ENCODE measurements around the gene TTLL11. TPM values are rescaled to one million over a fixed set of nuclear protein-coding genes. Genes with fewer than 3 reads are reported as not detected.

Gene TTLL11
- total and polyA plus RNA-seq, 2 of the 8 experiments (the other 6 are each of a cell fraction or from before 2014, with no cell fraction given): 0.56 to 0.80 TPM

DNA sequence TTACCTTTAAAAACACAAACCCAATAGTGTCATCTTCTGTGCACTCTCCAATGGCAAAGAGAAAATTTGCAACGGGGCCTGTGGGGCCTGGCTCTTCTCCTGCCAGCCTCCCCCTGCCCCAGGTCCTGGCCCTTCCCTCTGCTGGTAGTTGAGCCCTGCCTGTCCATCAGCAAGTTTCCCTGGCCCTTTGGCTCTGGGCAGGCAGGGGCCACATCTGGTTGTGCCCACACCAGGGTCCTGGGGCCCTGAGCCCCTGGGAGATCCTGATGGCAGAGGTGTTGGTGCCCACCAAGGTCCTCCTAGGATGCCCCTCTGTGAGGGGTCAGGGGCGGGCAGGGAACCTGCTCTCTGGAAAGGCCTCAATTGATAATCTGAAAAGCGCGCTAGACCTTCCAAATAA lies 284.3 kb downstream of the TTLL11 start:
- 71% methylated on average over 4 of the region's 4 CpGs; no CpG with 5 or more reads in 1 of the 2 experiments for WGBS, 2 experiments (ENCODE audit: extremely low coverage in 1 of 2, insufficient coverage in 1 of 2, insufficient read length in 1 of 2, insufficient replicate concordance in 2 of 2, low coverage in 1 of 2, low lambda C conversion rate in 2 of 2, missing lambda C conversion rate in 1 of 2)
- Histone ChIP-seq H4K20me1 (replicated peaks in 1 of 2; ENCODE audit: control insufficient read depth in 1 of 2, insufficient read depth in 2 of 2, low read length in 2 of 2) (peaks cover 0 to 2% of the 10 kb centered on the region in 2 experiments), H3K56ac (replicated peaks; ENCODE audit: insufficient read length, low read depth, low read length) (no peak overlapping the region), H3K14ac (ENCODE audit: insufficient read length) (no peak overlapping the region), H3K23me2 (ENCODE audit: low read depth, low read length) (peaks cover 10% of the 10 kb centered on the region; the same call in 1 of the 2 replicates), H2BK5ac (ENCODE audit: low read depth, low read length) (no peak overlapping the region), H2BK120ac (replicated peaks; ENCODE audit: low read depth, low read length) (no peak overlapping the region), H3K79me2 (ENCODE audit: control insufficient read depth in 1 of 2, insufficient read depth in 2 of 2, low read length in 2 of 2) (no peaks in the 10 kb centered on the region), H3K9ac (replicated peaks in 1 of 4; ENCODE audit: extremely low read depth in 1 of 4, low read depth in 3 of 4, low read length in 3 of 4) (no peak overlapping the region), H3K4ac (replicated peaks; ENCODE audit: insufficient read length, low read depth, low read length) (no peak overlapping the region), H3K27me3 (replicated peaks in 1 of 4; ENCODE audit: control insufficient read depth in 3 of 4, extremely low read depth in 1 of 4, insufficient read depth in 3 of 4, low read length in 3 of 4) (no peaks in the 10 kb centered on the region), H2BK20ac (ENCODE audit: low read length) (no peak overlapping the region), H4K5ac (ENCODE audit: insufficient read length, low read depth, low read length) (no peak overlapping the region), H4K8ac (ENCODE audit: extremely low read depth, insufficient read depth, low read length) (no peak overlapping the region), H3K79me1 (ENCODE audit: low read depth, low read length) (no peaks in the 10 kb centered on the region; the same call in 1 of the 2 replicates), H3K4me2 (ENCODE audit: insufficient read depth in 1 of 2, low read depth in 2 of 2, low read length in 2 of 2) (no peak overlapping the region), H3K27ac (ENCODE audit: low read depth, low read length) (no peak overlapping the region), H3K4me1 (replicated peaks in 1 of 4; ENCODE audit: control insufficient read depth in 3 of 4, insufficient read depth in 4 of 4, low read length in 3 of 4) (peaks cover 0 to 6% (median 0%) of the 10 kb centered on the region in 4 experiments; a peak in 1 of 7 replicates), H2BK15ac (ENCODE audit: low read length) (no peak overlapping the region), H3K36me3 (ENCODE audit: control insufficient read depth in 2 of 4, insufficient read depth in 4 of 4, low read length in 3 of 4) (no peaks in the 10 kb centered on the region), H2AFZ (ENCODE audit: low read length) (no peak overlapping the region), H2BK12ac (ENCODE audit: low read depth, low read length) (no peak overlapping the region), H3K18ac (ENCODE audit: extremely low read depth, low read length) (no peak overlapping the region), H3K9me3 (ENCODE audit: insufficient read depth in 2 of 2, low read depth in 1 of 2, low read length in 1 of 2) (0 out of 4 replicates have a peak, but pooled peaks cover 0 to 2% of the 10 kb centered on the region in 2 experiments), H2AK5ac (ENCODE audit: low read depth, low read length) (no peak overlapping the region), H3K4me3 (ENCODE audit: extremely low read depth in 1 of 4, insufficient read depth in 2 of 4, low read depth in 3 of 4, low read length in 4 of 4) (no peak overlapping the region), H3K23ac (ENCODE audit: insufficient read length) (no peak overlapping the region), H4K91ac (replicated peaks; ENCODE audit: insufficient read length, low read length) (no peak overlapping the region)
- FAIRE-seq: no peak
- no peak for DNase-seq (ENCODE audit: low read depth in 1 of 2, low spot score in 2 of 2)
- CTCF ChIA-PET (ENCODE audit: partially characterized antibody): interaction anchor here (1.5 kb wide), 1 partner anchor 74 kb away, joined by 3 read pairs; no protein-coding TSS in a partner anchor
- POLR2A ChIA-PET (ENCODE audit: partially characterized antibody): interaction anchor here (0.9 kb wide), 1 partner anchor 122 kb away, joined by 3 read pairs; no protein-coding TSS in a partner anchor
- TF ChIP-seq POLR2A (IDR thresholded peaks at IDR 0.05; ENCODE audit: control extremely low read depth in 1 of 2, low read depth in 2 of 2, low read length in 2 of 2): no peak
- no peak for TF ChIP-seq POLR2AphosphoS5 (IDR thresholded peaks at IDR 0.05; ENCODE audit: low read depth, low read length)
- TF ChIP-seq, protein P1, sequence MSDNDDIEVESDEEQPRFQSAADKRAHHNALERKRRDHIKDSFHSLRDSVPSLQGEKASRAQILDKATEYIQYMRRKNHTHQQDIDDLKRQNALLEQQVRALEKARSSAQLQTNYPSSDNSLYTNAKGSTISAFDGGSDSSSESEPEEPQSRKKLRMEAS (IDR thresholded peaks at IDR 0.05): no peak
- no peak for TF ChIP-seq HDAC6 (IDR thresholded peaks at IDR 0.05; ENCODE audit: low read depth, low read length)
- TF ChIP-seq CBX8 (IDR thresholded peaks at IDR 0.05; ENCODE audit: borderline replicate concordance, low read depth, low read length): no peak
- no peak for TF ChIP-seq CHD2 (IDR thresholded peaks at IDR 0.05; ENCODE audit: low read length)

All from H1 (cell line).